ENCODE measurements around the gene NMT1. TPM values are rescaled to one million over a fixed set of nuclear protein-coding genes. Genes with fewer than 3 reads are reported as not detected.
"Not testable (repeated sequence)": the region's sequence is repeated elsewhere in the genome, so short reads cannot be mapped to it uniquely, and the experiment has no call there.

The NMT1 gene
- total RNA-seq, 1 donor: 46.0 TPM

DNA sequence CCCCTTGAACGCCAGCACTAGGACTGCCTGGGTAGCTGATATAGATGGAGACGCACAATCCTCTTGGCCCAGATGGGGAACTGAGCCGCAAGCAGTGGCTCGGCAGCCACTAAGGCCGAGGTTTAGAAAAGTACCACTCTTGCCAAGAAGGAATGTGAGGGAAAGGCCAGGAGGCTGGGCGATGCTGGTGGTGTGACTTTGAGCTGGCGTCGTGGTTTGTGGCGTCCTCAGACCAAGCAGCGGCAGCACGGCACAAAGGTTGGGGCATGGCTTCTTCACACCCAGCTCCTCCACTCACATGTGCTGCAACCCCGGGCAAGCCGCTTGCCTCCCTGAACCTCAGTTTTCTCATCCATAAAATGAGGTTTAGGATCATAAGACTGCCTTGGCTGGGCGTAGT lies 25.3 kb upstream of the NMT1 start:
- no peak for DNase-seq (ENCODE audit: low read depth in 2 of 3, low spot score in 2 of 3)

- no peak for DNase-seq (ENCODE audit: low read depth in 2 of 3, low spot score in 2 of 3)
Measured at GRCh38 chr17:45036691-45037090, 24.4 kb upstream of the NMT1 start.

GRCh38 chr17:45038728-45039634 lies 22.1 kb upstream of the NMT1 start:
- no peak for DNase-seq (ENCODE audit: low read depth in 2 of 3, low spot score in 2 of 3)

- DNase-seq (ENCODE audit: low read depth in 2 of 3, low spot score in 2 of 3): no peak
Measured at GRCh38 chr17:45040459-45040858, 20.7 kb upstream of the NMT1 start.

GRCh38 chr17:45042346-45043120 lies 18.6 kb upstream of the NMT1 start:
- no peak for DNase-seq (ENCODE audit: low read depth in 2 of 3, low spot score in 2 of 3)

DNA sequence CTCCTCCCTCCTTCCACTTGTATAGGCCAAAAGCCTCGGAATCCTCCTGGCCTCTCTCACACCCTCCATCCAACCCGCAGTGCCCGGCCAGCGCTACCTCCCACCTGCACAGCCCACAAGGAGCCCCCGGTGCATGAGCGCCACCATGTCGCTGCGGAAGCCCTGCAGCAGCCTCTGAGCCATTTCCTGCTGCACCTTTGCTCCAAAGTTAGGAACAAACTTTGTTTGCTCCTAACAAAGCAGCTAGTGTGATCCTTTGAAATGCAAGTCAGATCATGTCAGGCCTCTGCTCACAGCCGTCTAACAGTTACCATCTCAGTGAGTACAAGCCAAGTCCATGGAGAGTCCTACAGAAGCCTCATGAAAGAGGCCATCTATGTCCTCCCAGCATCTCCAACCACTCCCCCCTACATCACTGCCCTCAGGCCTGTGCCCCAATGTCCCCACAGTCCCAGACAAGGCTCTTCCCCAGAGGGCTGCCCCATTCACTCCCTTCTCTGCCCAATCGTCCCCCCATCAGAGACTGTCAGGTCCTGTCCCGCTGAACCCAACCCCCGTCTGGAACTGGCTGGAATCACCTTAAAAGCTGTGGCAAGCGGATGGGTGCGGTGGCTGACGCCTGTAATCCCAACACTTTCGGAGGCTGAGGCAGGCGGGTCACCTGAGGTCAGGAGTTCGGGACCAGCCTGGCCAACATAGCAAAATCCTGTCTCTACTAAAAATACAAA lies 17.1 kb upstream of the NMT1 start:
- no peak for DNase-seq (ENCODE audit: low read depth in 2 of 3, low spot score in 2 of 3)

DNA sequence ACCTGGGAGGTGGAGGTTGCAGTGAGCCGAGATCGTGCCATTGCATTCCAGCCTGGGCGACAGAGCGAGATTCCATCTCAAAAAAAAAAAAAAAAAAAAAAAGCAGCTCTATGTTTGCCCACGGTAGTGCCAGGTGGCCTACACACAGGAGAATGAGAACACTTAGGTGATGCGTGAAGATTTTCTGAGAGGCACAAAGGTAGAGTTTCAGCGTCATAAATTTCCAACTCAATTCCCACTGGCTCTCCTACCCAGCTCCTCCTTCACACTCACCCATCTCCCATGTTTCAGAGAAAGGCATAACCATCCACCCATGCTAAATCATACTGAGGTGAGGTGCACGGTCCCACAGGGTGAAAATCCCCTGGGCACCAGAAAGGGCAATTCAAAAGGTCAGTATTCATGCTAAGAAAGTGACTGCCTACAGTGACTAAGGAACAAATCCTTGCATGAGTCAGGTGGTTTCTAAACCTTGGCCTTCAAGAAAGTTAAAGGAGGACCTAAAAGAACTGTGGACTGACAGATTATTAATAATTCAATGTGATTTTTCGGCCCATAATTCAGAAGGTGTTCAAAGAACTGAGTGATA lies 14.5 kb upstream of the NMT1 start:
- no peak for DNase-seq (ENCODE audit: low read depth in 2 of 3, low spot score in 2 of 3)

GRCh38 chr17:45048795-45049563 lies 12.1 kb upstream of the NMT1 start:
- no peak for DNase-seq (ENCODE audit: low read depth in 2 of 3, low spot score in 2 of 3)

DNA sequence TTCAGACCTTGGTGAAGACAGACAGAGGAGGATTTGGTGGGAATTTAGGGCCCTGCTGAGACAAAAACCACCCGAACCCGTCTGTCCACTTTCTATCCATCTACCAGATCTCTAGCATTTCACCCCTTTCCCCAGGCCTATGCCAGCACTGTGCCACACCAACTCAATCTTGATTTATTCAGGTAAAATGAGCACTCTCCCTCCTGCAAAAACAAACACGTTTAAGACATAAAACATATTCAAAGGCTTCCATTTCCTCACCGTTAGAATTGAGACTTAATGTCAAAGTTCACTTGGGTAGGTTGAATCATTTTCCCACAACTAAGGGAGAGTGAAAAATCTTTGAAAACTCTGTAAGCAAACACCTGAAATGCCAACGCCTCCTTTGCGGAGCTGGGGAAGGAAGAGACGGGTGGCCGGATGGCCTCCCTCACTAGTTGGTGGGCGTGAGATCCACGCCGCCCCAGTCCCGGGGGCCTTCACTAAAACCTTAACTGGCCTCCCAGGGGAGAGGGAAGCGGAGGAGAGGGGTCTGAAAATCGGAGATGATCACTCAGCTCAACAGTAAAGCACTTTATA lies 10.5 kb upstream of the NMT1 start:
- DNase-seq (ENCODE audit: low read depth in 2 of 3, low spot score in 2 of 3): peak in 1 of 3 donors; percentile 18

GRCh38 chr17:45051060-45051719 lies 9.9 kb upstream of the NMT1 start, which contains the start of gene DCAKD:
DCAKD (minus strand) TSS chr17:45051632; CDS start chr17:45034885, 16,747 bp downstream.
- peak; percentile 74 to 95 (median 94) for DNase-seq (ENCODE audit: low read depth in 2 of 3, low spot score in 2 of 3)

DNA sequence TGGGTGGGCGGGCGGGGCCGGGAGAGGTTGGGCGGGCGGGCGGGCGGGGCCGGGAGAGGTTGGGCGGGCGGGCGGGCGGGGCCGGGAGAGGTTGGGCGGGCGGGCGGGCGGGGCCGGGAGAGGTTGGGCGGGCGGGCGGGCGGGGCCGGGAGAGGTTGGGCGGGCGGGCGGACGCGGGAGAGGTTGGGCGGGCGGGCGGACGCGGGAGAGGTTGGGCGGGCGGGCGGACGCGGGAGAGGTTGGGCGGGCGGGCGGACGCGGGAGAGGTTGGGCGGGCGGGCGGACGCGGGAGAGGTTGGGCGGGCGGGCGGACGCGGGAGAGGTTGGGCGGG lies 9.4 kb upstream of the NMT1 start:
- not testable (repeated sequence) for DNase-seq (ENCODE audit: low read depth in 2 of 3, low spot score in 2 of 3)

DNA sequence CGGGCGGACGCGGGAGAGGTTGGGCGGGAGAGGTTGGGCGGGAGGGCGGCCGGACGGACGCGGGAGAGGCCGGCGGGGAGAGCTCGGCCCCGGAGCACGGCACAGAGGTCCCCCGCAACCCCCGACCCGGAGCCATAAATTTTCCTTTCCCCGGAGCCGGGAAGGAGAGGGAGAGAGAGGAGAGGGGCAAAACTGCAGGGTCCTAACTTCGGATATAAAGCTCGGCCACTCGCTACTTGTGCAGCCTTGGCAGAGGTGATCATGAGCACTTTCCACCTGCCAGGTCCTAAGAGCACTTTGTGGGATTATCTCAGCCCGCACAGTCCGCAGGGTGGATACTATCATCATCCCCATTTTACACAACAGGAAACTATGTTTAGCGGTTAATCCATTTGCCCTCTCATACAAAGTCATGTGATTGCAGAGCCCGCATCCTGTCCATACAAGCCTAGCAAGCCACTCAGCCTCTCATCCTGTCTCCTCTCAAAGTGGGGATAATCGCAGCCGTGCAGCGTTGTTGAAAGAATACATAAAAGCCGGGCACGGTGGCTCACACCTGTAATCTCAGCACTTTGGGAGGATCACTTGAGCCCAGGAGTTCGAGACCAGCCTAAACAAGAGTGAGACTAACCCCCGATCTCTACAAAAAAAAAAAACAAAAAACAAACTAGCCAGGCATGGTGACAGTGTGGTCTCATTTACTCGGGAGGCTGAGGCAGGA lies 8.9 kb upstream of the NMT1 start:
- peak in 2 of 3 donors; percentile 14 to 26 for DNase-seq (ENCODE audit: low read depth in 2 of 3, low spot score in 2 of 3)

DNA sequence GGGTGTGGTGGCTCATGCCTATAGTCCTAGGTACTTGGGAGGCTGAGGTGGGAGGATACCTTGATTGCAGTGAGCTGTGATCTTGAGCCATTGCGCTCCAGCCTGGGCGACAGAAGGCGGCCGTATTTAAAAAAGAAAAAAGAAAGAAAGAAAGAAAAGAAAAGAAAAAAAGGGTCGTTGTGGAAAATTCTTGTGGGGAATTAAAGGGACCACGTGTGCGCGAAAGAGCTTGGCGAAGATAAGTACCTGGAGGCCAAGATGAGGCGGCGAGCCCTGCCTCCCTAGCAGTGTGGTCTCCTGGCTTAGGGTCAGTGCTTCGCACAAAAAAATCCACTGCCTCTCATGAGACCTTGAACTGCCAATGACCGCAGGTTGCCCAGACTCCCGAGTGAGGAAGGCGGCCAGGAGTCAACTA lies 728 bp upstream of the NMT1 start:
- DNase-seq (ENCODE audit: low read depth in 2 of 3, low spot score in 2 of 3): no peak

DNA sequence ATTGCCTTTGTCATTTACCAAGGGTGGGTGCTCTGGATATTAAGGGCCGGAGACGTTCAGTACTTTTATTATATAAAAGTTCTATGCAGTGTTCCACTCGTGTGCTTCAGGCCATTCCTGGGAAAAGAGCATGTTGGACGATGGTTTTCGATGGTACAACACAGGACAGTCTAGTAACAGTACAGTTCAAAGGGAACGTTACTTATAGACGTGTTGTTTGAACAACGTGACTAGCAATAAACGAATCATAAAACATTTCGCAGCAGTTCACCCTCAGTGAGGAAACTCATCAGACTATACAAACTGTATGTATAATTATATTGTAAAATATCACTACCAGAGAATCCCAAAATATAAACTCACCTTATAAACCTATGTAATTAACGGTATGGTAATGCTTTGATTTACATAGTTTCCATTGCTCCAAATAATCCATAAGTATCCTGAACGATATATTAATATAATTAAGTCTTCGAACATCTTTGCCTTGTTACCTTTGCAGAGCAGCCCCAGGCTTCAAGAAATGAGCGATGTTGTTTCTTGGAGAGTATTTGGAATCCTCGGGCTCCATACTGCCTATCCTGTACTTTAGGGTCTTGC lies 589 bp downstream of the NMT1 start:
- DNase-seq (ENCODE audit: low read depth in 2 of 3, low spot score in 2 of 3): no peak

- DNase-seq (ENCODE audit: low read depth in 2 of 3, low spot score in 2 of 3): no peak
Measured at GRCh38 chr17:45063198-45063597, 2.1 kb downstream of the NMT1 start.

- DNase-seq (ENCODE audit: low read depth in 2 of 3, low spot score in 2 of 3): no peak
Measured at GRCh38 chr17:45067637-45068036, 6.5 kb downstream of the NMT1 start.

DNA sequence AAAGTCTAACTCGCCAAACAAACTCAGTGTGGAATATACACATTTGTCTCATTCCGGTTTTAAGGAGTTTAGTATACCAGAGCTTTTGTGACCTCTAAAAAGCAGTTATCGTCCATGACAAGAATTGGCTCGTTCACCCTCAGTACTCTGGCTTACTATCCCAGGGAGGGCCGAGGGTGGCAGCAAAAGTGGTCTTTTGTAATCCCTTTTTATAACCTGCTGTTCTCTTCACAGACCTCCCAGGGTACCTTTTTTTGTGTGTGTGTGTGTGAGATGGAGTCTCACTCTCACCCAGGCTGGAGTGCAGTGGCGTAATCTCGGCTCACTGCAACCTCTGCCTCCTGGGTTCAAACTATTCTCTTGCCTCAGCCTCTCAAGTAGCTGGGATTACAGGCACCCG lies 8.9 kb downstream of the NMT1 start:
- no peak for DNase-seq (ENCODE audit: low read depth in 2 of 3, low spot score in 2 of 3)

- no peak for DNase-seq (ENCODE audit: low read depth in 2 of 3, low spot score in 2 of 3)
Measured at GRCh38 chr17:45070809-45071208, 9.7 kb downstream of the NMT1 start.
